DND-41 (cell line): ENCODE data around the gene RIBC2.

ENCODE experiments used
- ATAC-seq: fragments of 200-7000 bp; cut with Tn5 transposase; 3 replicates; pipeline ENCODE4 v1.9.1; 2021; ENCODE audit warnings: low read depth; ENCODE audit not compliant: insufficient read depth
- DNase-seq: peaks from one replicate; pipeline ENCODE4 v3.0.0-alpha.2; 2020
- H2AFZ ChIP-seq: 2 replicates; pipeline ENCODE4 v1.6.0; 2012; ENCODE audit warnings: low read depth, low read length
- H3K27ac ChIP-seq: 2 replicates; pipeline ENCODE4 v1.5.1; 2012; ENCODE audit warnings: low read length, inconsistent platforms
- H3K27me3 ChIP-seq: fragments of 200-600 bp; sonication (generic); 2 replicates; pipeline ENCODE4 v1.6.0; 2012; ENCODE audit warnings: low read length, mild to moderate bottlenecking, inconsistent platforms; ENCODE audit not compliant: insufficient read depth, poor library complexity
- H3K36me3 ChIP-seq: 2 replicates; pipeline ENCODE4 v1.5.1; 2012; ENCODE audit warnings: low read length, inconsistent platforms; ENCODE audit not compliant: insufficient read depth
- H3K4me1 ChIP-seq: 2 replicates; pipeline ENCODE4 v1.5.1; 2012; ENCODE audit warnings: mild to moderate bottlenecking, low read length; ENCODE audit not compliant: insufficient read depth
- H3K4me2 ChIP-seq: 2 replicates; pipeline ENCODE4 v1.6.0; 2012; ENCODE audit warnings: mild to moderate bottlenecking, moderate library complexity, low read length, inconsistent platforms; ENCODE audit not compliant: insufficient read depth
- H3K4me3 ChIP-seq, 2 experiments: fragments of 200-600 bp in 1 of 2; shearing (Covaris generic) in 1 of 2; 2 replicates each; pipeline ENCODE4 v1.5.1; 2012 to 2016; ENCODE audit warnings: inconsistent platforms in 2 of 2, low read length in 2 of 2, mild to moderate bottlenecking in 2 of 2, low read depth in 1 of 2, moderate library complexity in 1 of 2
- H3K79me2 ChIP-seq: 2 replicates; pipeline ENCODE4 v1.6.0; 2012; ENCODE audit warnings: low read length, inconsistent platforms; ENCODE audit not compliant: insufficient read depth
- H3K9ac ChIP-seq: 2 replicates; pipeline ENCODE4 v1.6.0; 2012; ENCODE audit warnings: low read depth, mild to moderate bottlenecking, inconsistent platforms, low read length, moderate library complexity
- H3K9me3 ChIP-seq: 2 replicates; pipeline ENCODE4 v1.5.1; 2012; ENCODE audit warnings: low read length, moderate library complexity, mild to moderate bottlenecking, inconsistent platforms; ENCODE audit not compliant: insufficient read depth, severe bottlenecking
- H4K20me1 ChIP-seq: 2 replicates; pipeline ENCODE4 v1.6.0; 2012; ENCODE audit warnings: low read length; ENCODE audit not compliant: insufficient read depth
- CTCF ChIP-seq: IDR thresholded peaks from 2 replicates; pipeline ENCODE4 v1.5.1; 2012; ENCODE audit warnings: borderline replicate concordance, low read length, moderate library complexity, mild to moderate bottlenecking; ENCODE audit not compliant: poor library complexity, severe bottlenecking; ENCODE audit errors: extremely low read depth
- EZH2 ChIP-seq: IDR thresholded peaks from 3 replicates; pipeline ENCODE4 v1.6.1; 2012; ENCODE audit warnings: borderline replicate concordance, low read depth, mild to moderate bottlenecking, moderate library complexity, low read length, inconsistent platforms; ENCODE audit not compliant: severe bottlenecking

RIBC2 gene

GRCh38 chr22:45468872-45469271, 55.4 kb downstream of the RIBC2 start:
- no peaks in the 10 kb centered on the region for H3K79me2 ChIP-seq
- H3K27ac ChIP-seq = no peak overlapping the region
- no peaks in the 10 kb centered on the region for H3K36me3 ChIP-seq
- H2AFZ ChIP-seq = no peak overlapping the region
- H3K27me3 ChIP-seq = peaks cover 2% of the 10 kb centered on the region
- DNase-seq (no peak), ATAC-seq (no peak)
- H3K4me3 ChIP-seq = no peak overlapping the region
- H3K4me2 ChIP-seq = no peak overlapping the region
- TF ChIP-seq EZH2 (no peak), CTCF (no peak)
- no peaks in the 10 kb centered on the region for H3K4me1 ChIP-seq
- no peaks in the 10 kb centered on the region for H4K20me1 ChIP-seq
- no peak overlapping the region for H3K9ac ChIP-seq
- no peaks in the 10 kb centered on the region for H3K9me3 ChIP-seq

GRCh38 chr22:45469281-45470073, 56.0 kb downstream of the RIBC2 start:
- H3K27ac ChIP-seq = no peak overlapping the region
- H3K4me2 ChIP-seq = no peak overlapping the region
- H3K36me3 ChIP-seq = no peaks in the 10 kb centered on the region
- no peak overlapping the region for H3K9ac ChIP-seq
- DNase-seq (no peak), ATAC-seq (no peak)
- H3K4me1 ChIP-seq = no peaks in the 10 kb centered on the region
- H3K79me2 ChIP-seq = no peaks in the 10 kb centered on the region
- no peaks in the 10 kb centered on the region for H4K20me1 ChIP-seq
- H3K27me3 ChIP-seq = peaks cover 2% of the 10 kb centered on the region
- H2AFZ ChIP-seq = no peak overlapping the region
- TF ChIP-seq EZH2 = no peak
- no peak overlapping the region for H3K4me3 ChIP-seq
- H3K9me3 ChIP-seq = no peaks in the 10 kb centered on the region

GRCh38 chr22:45470871-45471270, 57.4 kb downstream of the RIBC2 start:
- Histone ChIP-seq H3K4me2 (no peak overlapping the region), H3K4me3 (no peak overlapping the region), H3K27me3 (peaks cover 2% of the 10 kb centered on the region), H4K20me1 (no peaks in the 10 kb centered on the region), H3K27ac (no peak overlapping the region), H3K79me2 (no peaks in the 10 kb centered on the region), H3K36me3 (no peaks in the 10 kb centered on the region), H3K9ac (no peak overlapping the region), H3K9me3 (no peaks in the 10 kb centered on the region), H3K4me1 (no peaks in the 10 kb centered on the region), H2AFZ (no peak overlapping the region)
- no peak for TF ChIP-seq EZH2
- TF ChIP-seq CTCF = no peak
- no peak for DNase-seq
- ATAC-seq = no peak

DNA sequence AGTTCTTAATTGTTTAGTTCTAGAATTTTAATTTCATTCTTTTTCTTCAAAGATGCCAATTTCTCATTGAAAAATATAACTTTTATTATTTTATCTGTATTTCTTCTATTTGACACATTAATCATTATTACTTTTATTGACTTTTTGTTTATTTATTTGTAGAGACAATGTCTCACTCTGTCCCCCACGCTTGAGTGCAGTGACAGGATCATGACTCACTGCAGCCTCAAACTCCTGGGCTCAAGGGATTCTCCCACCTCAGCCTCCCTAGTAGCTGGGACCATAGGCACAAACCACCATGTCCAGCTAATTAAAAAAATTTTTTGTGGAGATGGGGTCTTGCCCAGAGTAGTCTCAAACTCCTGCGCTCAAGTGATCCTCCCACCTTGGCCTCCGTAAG, 58.9 kb downstream of the RIBC2 start:
- no peaks in the 10 kb centered on the region for H3K4me1 ChIP-seq
- H3K27ac ChIP-seq = no peak overlapping the region
- H3K27me3 ChIP-seq = peaks cover 2% of the 10 kb centered on the region
- no peak overlapping the region for H3K4me2 ChIP-seq
- H3K79me2 ChIP-seq = no peaks in the 10 kb centered on the region
- H4K20me1 ChIP-seq = no peaks in the 10 kb centered on the region; the same call in 1 of the 2 replicates
- H3K9ac ChIP-seq = no peak overlapping the region
- H3K36me3 ChIP-seq = no peaks in the 10 kb centered on the region
- no peak for ATAC-seq
- TF ChIP-seq CTCF (no peak), EZH2 (no peak)
- no peaks in the 10 kb centered on the region for H3K9me3 ChIP-seq
- DNase-seq = no peak
- H3K4me3 ChIP-seq = no peak overlapping the region
- no peak overlapping the region for H2AFZ ChIP-seq
